Measurements from ENCODE around the gene TSPAN31. TPM values are rescaled to one million over a fixed set of nuclear protein-coding genes. Genes with fewer than 3 reads are reported as not detected.
"Not testable (repeated sequence)": the region's sequence is repeated elsewhere in the genome, so short reads cannot be mapped to it uniquely, and the experiment has no call there.

The TSPAN31 gene
- total RNA-seq, 1 donor from 2014 or later: 31.3 TPM

GRCh38 chr12:57707250-57707649 lies 37.6 kb upstream of the TSPAN31 start:
- H3K4me1 Mint-ChIP-seq (ENCODE audit: low read depth): no peaks in the 10 kb centered on the region
- no peak for TF ChIP-seq CTCF (IDR thresholded peaks at IDR 0.05; ENCODE audit: unreplicated experiment)
- no peaks in the 10 kb centered on the region for H3K27me3 Mint-ChIP-seq
- peaks cover 8% of the 10 kb centered on the region for H3K9me3 Mint-ChIP-seq (ENCODE audit: low read depth)
- no peak for DNase-seq (ENCODE audit: low spot score, unreplicated experiment)
- H3K36me3 Mint-ChIP-seq (ENCODE audit: insufficient read depth): peaks cover 43% of the 10 kb centered on the region
- H3K4me3 Mint-ChIP-seq (ENCODE audit: low read depth): no peak overlapping the region
- no peak overlapping the region for H3K27ac Mint-ChIP-seq

GRCh38 chr12:57708296-57708695 lies 36.5 kb upstream of the TSPAN31 start:
- peaks cover 35% of the 10 kb centered on the region for H3K36me3 Mint-ChIP-seq (ENCODE audit: insufficient read depth)
- no peaks in the 10 kb centered on the region for H3K4me1 Mint-ChIP-seq (ENCODE audit: low read depth)
- H3K9me3 Mint-ChIP-seq (ENCODE audit: low read depth): peaks cover 4% of the 10 kb centered on the region
- no peak for DNase-seq (ENCODE audit: low spot score, unreplicated experiment)
- H3K27ac Mint-ChIP-seq: no peak overlapping the region
- H3K4me3 Mint-ChIP-seq (ENCODE audit: low read depth): no peak overlapping the region
- H3K27me3 Mint-ChIP-seq: no peaks in the 10 kb centered on the region
- TF ChIP-seq CTCF (IDR thresholded peaks at IDR 0.05; ENCODE audit: unreplicated experiment): no peak

GRCh38 chr12:57712701-57713100 lies 32.1 kb upstream of the TSPAN31 start:
- Mint-ChIP-seq H3K4me1 (ENCODE audit: low read depth) (no peaks in the 10 kb centered on the region), H3K9me3 (ENCODE audit: low read depth) (peaks cover 4% of the 10 kb centered on the region), H3K27me3 (no peaks in the 10 kb centered on the region), H3K27ac (no peak overlapping the region), H3K4me3 (ENCODE audit: low read depth) (no peak overlapping the region), H3K36me3 (ENCODE audit: insufficient read depth) (peaks cover 21% of the 10 kb centered on the region)
- TF ChIP-seq CTCF (IDR thresholded peaks at IDR 0.05; ENCODE audit: unreplicated experiment): no peak
- no peak for DNase-seq (ENCODE audit: low spot score, unreplicated experiment)

DNA sequence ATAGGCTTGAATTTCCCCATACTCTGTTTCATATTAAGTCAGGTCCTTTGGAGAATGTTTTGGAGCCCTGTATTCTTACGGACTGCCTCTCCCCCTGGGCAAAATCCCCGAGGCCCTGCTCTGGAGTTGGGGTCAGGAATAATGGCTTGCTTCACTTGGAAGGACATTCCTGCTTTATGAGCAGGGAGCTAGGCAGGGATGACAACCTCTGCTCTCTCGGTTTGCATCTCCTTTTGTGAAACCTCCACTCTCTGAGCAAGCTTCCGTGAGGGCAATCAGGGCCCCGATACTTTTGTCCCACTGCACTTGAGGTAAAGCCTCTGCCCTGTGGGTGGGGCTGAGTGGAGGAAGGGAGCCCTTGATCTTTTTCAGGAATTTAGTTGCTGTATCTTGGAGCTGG lies 31.6 kb upstream of the TSPAN31 start:
- Mint-ChIP-seq H3K27ac (no peak overlapping the region), H3K9me3 (ENCODE audit: low read depth) (peaks cover 4% of the 10 kb centered on the region), H3K36me3 (ENCODE audit: insufficient read depth) (peaks cover 25% of the 10 kb centered on the region), H3K27me3 (no peaks in the 10 kb centered on the region), H3K4me1 (ENCODE audit: low read depth) (no peaks in the 10 kb centered on the region), H3K4me3 (ENCODE audit: low read depth) (no peak overlapping the region)
- TF ChIP-seq CTCF (IDR thresholded peaks at IDR 0.05; ENCODE audit: unreplicated experiment): no peak
- no peak for DNase-seq (ENCODE audit: low spot score, unreplicated experiment)

DNA sequence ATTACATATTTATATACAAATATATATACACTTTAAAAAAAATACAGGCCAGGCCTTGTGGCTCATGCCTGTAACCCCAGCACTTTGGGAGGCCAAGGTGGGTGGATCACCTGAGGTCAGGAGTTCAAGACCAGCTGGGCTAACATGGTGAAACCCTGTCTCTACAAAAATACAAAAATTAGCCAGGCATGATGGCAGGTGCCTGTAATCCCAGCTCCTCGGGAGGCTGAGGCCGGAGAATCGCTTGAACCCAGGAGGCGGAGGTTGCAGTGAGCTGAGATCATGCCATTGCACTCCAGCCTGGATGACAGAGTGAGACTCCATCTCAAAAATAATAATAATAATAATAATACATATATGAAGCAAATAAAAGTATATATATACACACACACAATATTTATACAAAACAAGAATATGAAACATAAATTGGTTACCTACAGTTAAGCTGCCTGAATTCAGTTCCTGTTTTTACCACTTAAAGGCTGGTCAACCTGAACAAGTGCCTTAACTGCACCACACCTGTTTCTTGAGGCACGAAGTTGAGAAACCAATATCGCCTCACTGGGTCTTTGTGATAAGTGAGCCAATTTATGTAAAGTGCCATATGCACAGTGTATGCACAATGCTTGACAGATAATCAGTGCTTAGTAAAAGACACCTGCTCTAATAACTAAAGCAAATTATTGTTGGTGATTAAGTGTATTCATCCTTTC lies 29.6 kb upstream of the TSPAN31 start:
- not testable (repeated sequence) for H3K4me3 Mint-ChIP-seq (ENCODE audit: low read depth); H3K27ac Mint-ChIP-seq; H3K4me1 Mint-ChIP-seq (ENCODE audit: low read depth); H3K27me3 Mint-ChIP-seq; H3K9me3 Mint-ChIP-seq (ENCODE audit: low read depth); DNase-seq (ENCODE audit: low spot score, unreplicated experiment)
- peaks cover 27% of the 10 kb centered on the region for H3K36me3 Mint-ChIP-seq (ENCODE audit: insufficient read depth)

DNA sequence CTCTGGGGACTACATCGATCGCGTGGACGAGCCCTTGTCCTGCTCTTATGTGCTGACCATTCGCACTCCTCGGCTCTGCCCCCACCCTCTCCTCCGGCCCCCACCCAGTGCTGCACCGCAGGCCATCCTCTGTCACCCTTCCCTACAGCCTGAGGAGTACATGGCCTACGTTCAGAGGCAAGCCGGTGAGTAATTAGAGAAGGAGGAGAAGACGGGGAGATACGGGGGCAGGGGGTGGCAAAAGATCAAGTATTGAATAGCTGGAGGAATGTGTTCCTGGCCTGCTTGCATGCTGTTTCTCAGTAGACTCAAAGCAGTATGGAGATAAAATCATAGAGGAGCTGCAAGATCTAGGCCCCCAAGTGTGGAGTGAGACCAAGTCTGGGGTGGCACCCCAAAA lies 29.1 kb upstream of the TSPAN31 start:
- no peak for DNase-seq (ENCODE audit: low spot score, unreplicated experiment)
- Mint-ChIP-seq H3K27ac (peak overlapping the region; percentile 28), H3K9me3 (ENCODE audit: low read depth) (peaks cover 4% of the 10 kb centered on the region), H3K27me3 (no peaks in the 10 kb centered on the region), H3K36me3 (ENCODE audit: insufficient read depth) (peaks cover 24% of the 10 kb centered on the region), H3K4me3 (ENCODE audit: low read depth) (no peak overlapping the region), H3K4me1 (ENCODE audit: low read depth) (no peaks in the 10 kb centered on the region)
- TF ChIP-seq CTCF (IDR thresholded peaks at IDR 0.05; ENCODE audit: unreplicated experiment): no peak
